Sigmoid colon (tissue), 7 donors: ENCODE measurements around the gene RHBDL1. TPM values are rescaled to one million over a fixed set of nuclear protein-coding genes. Genes with fewer than 3 reads are reported as not detected.

ENCODE experiments used
- DNase-seq: peaks from one replicate; pipeline ENCODE4 v3.0.0-alpha.2; 2019
- H3K27ac ChIP-seq, 4 donors: fragments of 200-600 bp; sonication (generic); one replicate each; pipeline ENCODE4 v1.5.1; 2016 to 2019; ENCODE audit warnings: mild to moderate bottlenecking in 1 of 4
- H3K27me3 ChIP-seq, 3 donors: fragments of 200-600 bp; sonication (generic); one replicate each; pipeline ENCODE4 v1.5.1; 2019; ENCODE audit warnings: mild to moderate bottlenecking in 1 of 3
- H3K36me3 ChIP-seq, 4 donors: fragments of 200-600 bp; sonication (generic); one replicate each; pipeline ENCODE4 v1.5.1; 2016 to 2019
- H3K4me1 ChIP-seq, 4 donors: fragments of 200-600 bp; sonication (generic); one replicate each; pipeline ENCODE4 v1.5.1; 2017 to 2019
- H3K4me3 ChIP-seq, 4 donors: fragments of 200-600 bp; sonication (generic); one replicate each; pipeline ENCODE4 v1.5.1; 2017 to 2019; ENCODE audit warnings: mild to moderate bottlenecking in 2 of 4, moderate library complexity in 1 of 4
- H3K9me3 ChIP-seq, 4 donors: fragments of 200-600 bp in 3 of 4; sonication (generic) in 3 of 4; one replicate each; pipeline versions ENCODE4 v1.5.1 to v1.6.1; 2013 to 2019
- CTCF ChIP-seq, 4 experiments: fragments of 450-650 bp in 3 of 4; fragments of 200-600 bp in 1 of 4; IDR thresholded peaks; one replicate each; pipeline ENCODE4 v1.5.1; 2016 to 2019; ENCODE audit warnings: antibody characterized with exemption in 4 of 4, mild to moderate bottlenecking in 3 of 4, moderate library complexity in 2 of 4
- EP300 ChIP-seq, 4 donors: sonication (generic); formaldehyde crosslinking; IDR thresholded peaks; one replicate each; pipeline ENCODE4 v1.6.1; 2017; ENCODE audit warnings: antibody characterized with exemption in 4 of 4
- POLR2A ChIP-seq, 2 donors: fragments of 450-650 bp; IDR thresholded peaks; one replicate each; pipeline ENCODE4 v1.6.1; 2016; ENCODE audit warnings: antibody characterized with exemption in 2 of 2, mild to moderate bottlenecking in 2 of 2, moderate library complexity in 2 of 2
- POLR2AphosphoS5 ChIP-seq, 4 donors: sonication (generic); formaldehyde crosslinking; IDR thresholded peaks; one replicate each; pipeline ENCODE4 v1.6.1; 2017; ENCODE audit warnings: antibody characterized with exemption in 4 of 4
- WGBS, 2 donors: extraction: QIAGEN DNeasy Blood & Tissue Kit; methylation state at CpG; one replicate each; pipeline ENCODE4 v1.1.7; 2013; 5-methylcytosine and 5-hydroxymethylcytosine counted together
- intact Hi-C: fragments of 100-400 bp; cut with DNase I; formaldehyde crosslinking; loops from one replicate; pipeline ENCODE4 v1.15.1; 2023
- polyA plus RNA-seq, 3 donors: library from polyadenylated mRNA; stranded (reverse); fragments of 200-250 nt; gene quantifications; one replicate each; pipeline ENCODE4 v1.2.3, GENCODE V29; 2013
- total RNA-seq, 4 donors: library from RNA; depleted of rRNA; stranded (reverse); fragments of >200 nt; gene quantifications; one replicate each; pipeline ENCODE4 v1.1.0, GENCODE V29; 2016
- donor health status: healthy with polysubstance abuse.
- donor health status: Bipolar disorder and iron deficiency.
- donor health status: healthy.

RHBDL1 gene
- total and polyA plus RNA-seq, 7 donors: 0.46 to 6.1 (median 1.5) TPM; not detected in 2

GRCh38 chr16:660459-661183 is 14.8 kb upstream of the RHBDL1 start:
- intact Hi-C loops: loop anchor here (1.0 to 10.0 kb wide), 4 partner anchors 18 to 276 kb away; partner anchors contain the start of genes CAPN15 and PGAP6
- WGBS, 2 donors: 8 to 20% methylated on average over 38 to 41 of the region's 43 CpGs
- H3K4me1 ChIP-seq: peaks cover 0 to 19% (median 14%) of the 10 kb centered on the region in 4 donors
- H3K4me3 ChIP-seq: peak overlapping the region in 3 of 4 donors; percentile 24 to 39 (median 38)
- TF ChIP-seq POLR2A (IDR thresholded peaks at IDR 0.05): no peak
- no peak for TF ChIP-seq EP300 (IDR thresholded peaks at IDR 0.05)
- TF ChIP-seq CTCF (IDR thresholded peaks at IDR 0.05): peak; percentile 47 to 74 (median 63)
- TF ChIP-seq POLR2AphosphoS5 (IDR thresholded peaks at IDR 0.05): peak; percentile 38 to 73 (median 42)
- H3K27ac ChIP-seq: peak overlapping the region; percentile 75 to 87 (median 84)
- no peaks in the 10 kb centered on the region for H3K27me3 ChIP-seq
- peaks cover 0 to 25% (median 3%) of the 10 kb centered on the region in 4 donors for H3K36me3 ChIP-seq
- peak; percentile 96 for DNase-seq
- H3K9me3 ChIP-seq: no peaks in the 10 kb centered on the region

DNA sequence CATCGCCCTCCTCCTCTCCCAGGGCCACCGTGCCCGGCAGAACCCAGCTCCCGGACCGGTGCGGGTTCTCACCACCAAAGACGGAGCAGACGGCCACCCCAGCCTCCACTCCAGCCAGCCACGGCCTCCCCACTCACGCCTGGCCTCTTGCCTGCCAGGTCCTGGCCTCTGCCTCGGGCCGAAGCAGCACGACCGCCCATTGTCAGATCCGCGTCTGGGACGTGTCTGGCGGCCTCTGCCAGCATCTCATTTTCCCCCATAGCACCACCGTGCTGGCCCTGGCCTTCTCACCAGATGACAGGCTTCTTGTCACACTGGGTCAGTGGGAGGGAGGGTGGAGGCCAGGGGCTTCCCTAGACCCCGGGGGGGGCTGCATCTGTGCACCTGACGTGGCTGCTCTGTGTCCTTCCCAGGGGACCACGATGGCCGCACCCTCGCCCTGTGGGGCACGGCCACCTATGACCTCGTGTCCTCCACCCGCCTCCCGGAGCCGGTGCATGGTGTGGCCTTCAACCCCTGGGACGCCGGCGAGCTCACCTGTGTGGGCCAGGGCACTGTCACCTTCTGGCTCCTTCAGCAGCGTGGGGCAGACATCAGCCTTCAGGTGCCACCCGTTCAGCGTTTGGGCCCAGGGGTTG is 14.2 kb upstream of the RHBDL1 start:
- Histone ChIP-seq H3K36me3 (peaks cover 0 to 23% (median 3%) of the 10 kb centered on the region in 4 donors), H3K4me1 (peaks cover 0 to 19% (median 14%) of the 10 kb centered on the region in 4 donors), H3K4me3 (peak overlapping the region in 1 of 4 donors; percentile 39), H3K27ac (peak overlapping the region; percentile 75 to 87 (median 84)), H3K9me3 (no peaks in the 10 kb centered on the region), H3K27me3 (no peaks in the 10 kb centered on the region)
- WGBS, 2 donors: 45 to 70% methylated on average over 35 of the region's 35 CpGs
- intact Hi-C loops: loop anchor here (2.0 to 10.0 kb wide), 3 partner anchors 73 to 277 kb away; partner anchors contain the start of genes CAPN15 and PGAP6
- DNase-seq: no peak
- peak in 2 of 4 experiments; percentile 2 to 41 for TF ChIP-seq CTCF (IDR thresholded peaks at IDR 0.05)
- TF ChIP-seq POLR2A (IDR thresholded peaks at IDR 0.05): no peak
- TF ChIP-seq POLR2AphosphoS5 (IDR thresholded peaks at IDR 0.05): no peak
- TF ChIP-seq EP300 (IDR thresholded peaks at IDR 0.05): no peak

DNA sequence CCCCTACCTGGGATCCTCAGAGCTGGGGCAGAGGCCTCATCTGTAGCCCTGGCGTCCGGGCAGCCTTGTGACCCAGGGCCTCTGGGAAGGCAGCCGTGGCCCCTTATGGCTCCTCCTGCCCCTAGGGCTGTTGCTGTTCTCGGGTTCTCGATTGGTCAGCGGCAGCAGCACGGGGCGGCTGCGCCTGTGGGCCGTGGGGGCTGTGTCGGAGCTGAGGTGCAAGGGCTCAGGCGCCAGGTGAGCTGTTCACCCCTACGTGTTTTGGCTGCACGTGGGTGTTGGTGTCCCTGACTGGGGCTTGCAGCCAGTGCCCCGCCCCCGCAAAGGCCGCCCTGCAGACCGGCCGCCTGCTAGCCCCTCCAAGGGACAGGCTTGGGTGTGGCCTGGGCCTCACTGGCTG is 13.4 kb upstream of the RHBDL1 start:
- DNase-seq: no peak
- H3K27ac ChIP-seq: no peak overlapping the region
- intact Hi-C loops: loop anchor here (5.0 to 10.0 kb wide), 2 partner anchors 135 to 277 kb away; partner anchors contain the start of genes CAPN15 and PGAP6
- H3K4me3 ChIP-seq: no peak overlapping the region
- no peaks in the 10 kb centered on the region for H3K9me3 ChIP-seq
- no peaks in the 10 kb centered on the region for H3K27me3 ChIP-seq
- H3K36me3 ChIP-seq: peaks cover 0 to 18% (median 3%) of the 10 kb centered on the region in 4 donors
- TF ChIP-seq CTCF (IDR thresholded peaks at IDR 0.05) (no peak), EP300 (IDR thresholded peaks at IDR 0.05) (no peak), POLR2A (IDR thresholded peaks at IDR 0.05) (no peak), POLR2AphosphoS5 (IDR thresholded peaks at IDR 0.05) (no peak)
- 95% methylated on average over 19 of the region's 19 CpGs for WGBS, 2 donors
- peaks cover 0 to 21% (median 15%) of the 10 kb centered on the region in 4 donors for H3K4me1 ChIP-seq

DNA sequence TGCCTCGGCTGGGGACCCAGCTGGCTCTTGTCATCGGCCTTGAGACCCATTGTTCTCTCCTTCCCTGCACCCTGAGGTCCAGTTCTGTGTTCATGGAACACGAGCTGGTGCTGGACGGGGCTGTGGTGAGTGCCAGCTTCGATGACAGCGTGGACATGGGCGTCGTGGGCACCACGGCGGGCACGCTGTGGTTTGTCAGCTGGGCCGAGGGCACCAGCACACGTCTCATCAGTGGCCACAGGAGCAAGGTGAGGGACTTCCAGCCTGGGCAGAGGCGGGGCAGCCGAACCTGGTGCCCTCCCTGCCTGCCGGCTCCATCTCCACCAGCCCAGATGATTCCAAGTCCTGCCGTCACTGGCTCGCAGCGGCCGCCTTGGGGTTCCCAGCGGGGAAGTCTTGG is 12.9 kb upstream of the RHBDL1 start:
- no peaks in the 10 kb centered on the region for H3K27me3 ChIP-seq
- TF ChIP-seq EP300 (IDR thresholded peaks at IDR 0.05) (no peak), POLR2A (IDR thresholded peaks at IDR 0.05) (no peak), POLR2AphosphoS5 (IDR thresholded peaks at IDR 0.05) (no peak), CTCF (IDR thresholded peaks at IDR 0.05) (no peak)
- H3K4me1 ChIP-seq: peaks cover 0 to 26% (median 20%) of the 10 kb centered on the region in 4 donors
- H3K9me3 ChIP-seq: no peaks in the 10 kb centered on the region
- H3K4me3 ChIP-seq: no peak overlapping the region
- 95 to 96% methylated on average over 21 of the region's 21 CpGs for WGBS, 2 donors
- no peak for DNase-seq
- intact Hi-C loops: loop anchor here (5.0 to 10.0 kb wide), 2 partner anchors 135 to 278 kb away; partner anchors contain the start of genes CAPN15 and PGAP6
- H3K36me3 ChIP-seq: peaks cover 0 to 13% (median 3%) of the 10 kb centered on the region in 4 donors
- H3K27ac ChIP-seq: no peak overlapping the region
